GM19397 (cell line): Measurements from ENCODE around the gene MARCKSL1.
"Not testable (repeated sequence)": the region's sequence is repeated elsewhere in the genome, so short reads cannot be mapped to it uniquely, and the experiment has no call there.

Experiments
- ATAC-seq: cut with Tn5 transposase; IDR thresholded peaks from one replicate; pipeline ENCODE4 v1.9.1; 2021; ENCODE audit warnings: mild to moderate bottlenecking, moderate library complexity; ENCODE audit not compliant: unreplicated experiment

Gene MARCKSL1

GRCh38 chr1:32334274-32334861, 1.7 kb downstream of the MARCKSL1 start:
- ATAC-seq: no peak

- ATAC-seq: no peak
These were observed 2.6 kb downstream of the MARCKSL1 start for GRCh38 chr1:32333251-32333963.

GRCh38 chr1:32332290-32333079, 3.5 kb downstream of the MARCKSL1 start:
- ATAC-seq: no peak

DNA sequence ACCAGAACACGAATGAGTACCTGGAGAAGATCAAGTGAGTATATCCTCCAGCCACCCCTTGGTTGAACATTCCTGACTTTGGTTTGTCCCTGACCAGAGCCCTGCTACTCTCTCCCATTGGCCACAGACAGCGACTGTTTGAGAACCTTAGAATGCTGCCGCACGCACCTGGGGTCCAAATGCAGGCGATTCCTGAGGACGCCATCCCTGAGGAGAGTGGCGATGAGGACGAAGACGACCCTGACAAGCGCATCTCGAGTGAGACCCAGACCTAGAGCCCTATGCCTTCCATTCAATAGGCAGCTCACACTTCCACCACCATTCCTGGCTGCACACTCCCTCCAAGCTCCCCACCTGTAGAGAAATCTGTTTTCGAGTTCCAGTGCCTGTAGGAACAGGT, 4.5 kb downstream of the MARCKSL1 start:
- no peak for ATAC-seq

DNA sequence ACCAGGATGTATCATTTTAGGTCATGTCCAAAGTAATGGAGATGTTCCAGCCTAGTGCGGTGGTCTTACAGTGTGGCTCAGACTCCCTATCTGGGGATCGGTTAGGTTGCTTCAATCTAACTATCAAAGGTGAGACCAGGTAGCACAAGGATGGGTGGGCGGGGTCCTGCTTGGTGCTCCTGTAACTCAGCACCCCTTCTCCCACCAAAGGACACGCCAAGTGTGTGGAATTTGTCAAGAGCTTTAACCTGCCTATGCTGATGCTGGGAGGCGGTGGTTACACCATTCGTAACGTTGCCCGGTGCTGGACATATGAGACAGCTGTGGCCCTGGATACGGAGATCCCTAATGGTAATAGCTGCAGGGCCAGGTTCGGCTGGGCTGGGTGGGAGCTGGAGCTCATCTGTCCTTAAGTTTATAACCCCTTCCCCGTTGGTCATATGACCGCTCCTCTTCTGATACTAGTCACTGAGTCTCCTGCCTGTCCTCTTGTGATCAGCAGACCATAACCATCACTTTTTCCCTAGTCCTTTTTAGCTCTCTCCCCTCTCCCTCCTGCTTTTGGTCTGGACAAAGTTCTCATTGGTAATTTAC, 5.4 kb downstream of the MARCKSL1 start:
- ATAC-seq: no peak

- no peak for ATAC-seq
These were observed 6.0 kb downstream of the MARCKSL1 start for GRCh38 chr1:32329931-32330466.

DNA sequence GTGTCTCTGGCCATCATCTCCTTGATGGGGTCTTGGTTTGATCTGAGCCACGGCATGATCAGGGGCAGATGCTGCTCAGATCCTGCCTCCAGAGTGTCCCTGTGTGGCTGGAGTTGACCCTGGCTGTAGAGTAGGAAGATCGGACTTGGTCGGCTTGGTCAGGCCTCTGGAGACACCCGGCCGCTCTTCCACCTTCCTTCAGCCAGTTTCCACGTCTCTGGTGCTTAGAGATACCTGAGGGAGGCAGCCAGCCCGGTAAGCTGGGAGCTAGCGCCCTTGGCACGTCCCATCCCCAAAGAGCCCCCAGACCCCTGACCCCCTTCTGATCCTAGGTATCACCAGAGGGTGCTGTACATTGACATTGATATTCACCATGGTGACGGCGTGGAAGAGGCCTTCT, 8.8 kb downstream of the MARCKSL1 start:
- no peak for ATAC-seq

- no peak for ATAC-seq
These were observed 14.2 kb downstream of the MARCKSL1 start for GRCh38 chr1:32321712-32322291.

DNA sequence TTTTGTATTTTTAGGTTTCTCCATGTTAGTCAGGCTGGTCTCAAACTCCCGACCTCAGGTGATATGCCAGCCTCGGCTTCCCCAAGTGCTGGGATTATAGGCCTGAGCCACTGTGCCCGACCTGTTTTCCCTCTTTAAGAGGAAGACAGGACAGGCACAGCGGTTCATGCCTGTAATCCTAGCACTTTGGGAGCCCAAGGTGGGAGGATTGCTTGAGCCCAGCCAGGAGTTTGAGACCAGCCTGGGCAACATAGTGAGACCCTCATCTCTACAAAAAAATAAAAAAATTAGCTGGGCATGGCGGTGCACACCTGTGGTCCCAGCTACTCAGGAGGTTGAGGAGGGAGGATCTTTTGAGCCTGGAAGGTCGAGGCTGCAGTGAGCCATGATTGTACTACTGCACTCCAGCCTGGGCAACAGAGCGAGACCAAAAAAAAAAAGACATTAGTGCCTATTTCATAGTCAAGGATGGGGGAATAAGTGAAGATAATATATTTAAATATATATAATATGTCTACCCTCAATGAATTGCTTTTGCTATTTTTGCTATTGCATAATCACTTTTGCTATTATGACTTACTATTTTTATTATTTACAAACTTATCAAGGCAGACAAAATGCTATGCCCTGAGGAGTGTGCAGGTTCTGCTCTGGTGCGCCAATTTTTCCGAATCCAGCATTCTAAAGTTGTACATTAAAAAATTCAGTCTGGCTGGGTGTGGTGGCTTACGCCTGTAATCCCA, 17.7 kb downstream of the MARCKSL1 start:
- ATAC-seq: no peak

GRCh38 chr1:32316903-32317277, 19.1 kb downstream of the MARCKSL1 start:
- ATAC-seq: peak; percentile 30

DNA sequence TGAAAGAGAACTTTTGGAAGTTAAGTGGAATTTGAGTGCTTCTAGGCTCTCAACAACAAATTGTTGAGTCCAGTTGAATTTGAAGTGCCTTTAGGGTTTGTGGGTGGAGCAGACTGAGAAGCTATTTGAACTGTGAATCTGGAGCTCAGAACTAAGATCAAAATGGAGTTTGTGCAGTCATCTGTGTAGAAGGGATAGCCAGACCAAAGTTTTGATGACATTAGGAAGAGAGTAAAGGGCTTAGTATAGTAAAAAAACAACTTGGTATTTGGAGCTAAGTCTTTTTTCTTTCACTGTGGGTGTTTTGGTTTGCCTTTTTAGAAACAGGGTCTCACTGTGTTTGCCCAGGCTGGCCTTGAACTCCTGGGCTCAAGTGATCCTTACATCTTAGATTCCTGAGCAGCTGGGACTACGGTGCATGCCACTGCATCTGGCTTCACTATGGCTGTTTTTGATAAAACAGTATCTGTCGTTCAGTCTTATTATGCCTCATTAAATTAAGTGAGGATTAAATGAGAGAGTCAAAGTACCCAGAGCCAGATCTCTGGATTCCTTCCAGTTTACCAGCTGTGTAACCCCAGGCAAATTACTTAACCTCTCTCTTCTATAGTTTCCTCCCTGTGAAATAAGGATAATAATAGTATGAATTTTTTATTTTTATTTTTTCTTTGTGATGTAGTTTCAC, 24.2 kb downstream of the MARCKSL1 start:
- no peak for ATAC-seq

DNA sequence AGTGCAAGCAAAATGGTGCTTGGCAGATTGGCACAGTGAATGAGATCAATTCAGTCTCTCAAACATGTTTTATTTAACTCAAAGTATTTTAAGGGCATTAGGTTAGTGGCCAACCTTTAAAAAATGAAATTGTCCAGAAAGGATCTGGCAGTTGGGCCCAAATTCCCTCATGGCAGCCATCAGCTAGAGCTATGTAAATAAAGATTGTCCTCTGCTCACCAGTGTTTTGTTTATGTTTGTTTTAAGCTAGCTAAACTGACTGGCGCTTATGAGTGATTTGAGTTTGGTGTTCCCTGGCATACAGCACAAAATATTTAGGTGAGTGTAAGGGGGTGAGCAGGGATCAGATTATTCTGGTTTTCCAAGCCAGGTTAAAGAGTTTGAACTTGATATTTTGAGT, 26.1 kb downstream of the MARCKSL1 start:
- ATAC-seq: no peak

DNA sequence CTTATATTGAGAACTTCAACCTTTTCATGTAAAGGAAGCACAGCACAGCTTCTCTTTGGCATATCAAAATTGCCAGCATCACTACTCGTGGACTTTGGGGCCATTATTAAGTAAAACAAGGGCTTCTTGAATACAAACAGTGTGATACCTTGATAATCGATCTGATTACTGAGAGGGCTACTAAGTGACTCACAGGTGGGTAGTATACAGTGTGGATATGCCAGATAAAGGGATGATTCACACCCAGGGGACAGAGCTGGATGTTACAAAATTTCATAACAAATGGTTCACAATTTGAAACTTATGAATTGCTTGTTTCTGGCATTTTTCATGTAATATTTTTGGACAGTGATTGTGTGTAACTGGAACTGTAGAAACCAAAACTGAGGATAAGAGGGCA, 28.7 kb downstream of the MARCKSL1 start:
- no peak for ATAC-seq

DNA sequence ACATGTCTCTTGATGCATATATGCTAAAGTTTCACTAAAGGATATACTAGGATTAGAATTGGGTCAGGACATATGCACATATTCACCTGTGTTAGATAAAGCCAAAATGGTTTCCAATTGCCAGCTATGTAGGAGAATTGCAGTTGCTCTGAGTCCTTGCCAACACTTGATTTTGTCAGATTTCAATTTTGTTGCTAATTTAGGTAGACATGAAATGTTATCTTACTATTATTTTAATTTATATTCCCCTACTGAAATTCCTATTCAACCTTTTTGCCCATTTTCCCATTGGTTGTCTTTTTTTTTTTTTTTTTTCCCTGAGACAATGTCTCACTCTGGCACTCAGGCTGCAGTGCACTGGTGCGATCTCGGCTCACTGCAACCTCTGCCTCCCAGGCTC, 30.7 kb downstream of the MARCKSL1 start:
- ATAC-seq: no peak

- no peak for ATAC-seq
These were observed 31.9 kb downstream of the MARCKSL1 start for GRCh38 chr1:32303997-32304622.

DNA sequence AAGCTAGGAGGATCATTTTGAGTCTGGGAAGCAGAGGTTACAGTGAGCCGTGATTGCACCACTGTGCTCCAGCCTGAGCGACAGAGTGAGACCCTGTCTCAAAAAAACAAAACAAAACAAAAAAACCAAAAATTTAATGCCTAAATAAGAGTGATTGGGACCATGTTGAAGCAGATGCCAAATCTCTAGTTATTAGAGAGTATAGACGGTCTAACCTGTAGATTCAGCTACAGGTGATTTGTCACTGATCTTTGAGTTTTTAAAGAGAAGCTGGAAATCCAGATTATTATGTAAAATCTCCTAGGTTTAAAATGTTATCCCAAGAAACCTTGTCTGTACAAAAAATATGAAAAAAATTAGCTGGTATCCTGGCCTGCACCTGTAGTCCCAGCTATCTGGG, 32.7 kb downstream of the MARCKSL1 start:
- ATAC-seq: no peak

DNA sequence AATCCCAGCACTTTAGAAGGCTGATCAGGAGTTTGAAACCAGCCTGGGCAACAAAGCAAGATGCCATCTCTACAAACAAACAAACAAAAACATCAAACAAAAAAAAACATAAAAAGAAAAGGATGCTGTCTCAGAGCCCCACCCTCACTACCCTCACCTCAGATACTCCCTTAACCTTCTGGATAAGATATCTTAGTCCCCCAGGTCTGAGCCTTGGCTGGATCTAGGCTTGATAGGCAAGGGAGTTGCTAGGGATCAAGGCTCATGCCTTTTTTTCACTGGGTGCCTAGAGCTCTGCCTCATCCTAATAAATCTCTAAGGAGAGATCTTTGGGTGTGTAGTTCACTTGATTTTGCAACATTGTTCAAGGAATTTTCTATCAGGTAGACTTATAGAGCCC, 36.7 kb downstream of the MARCKSL1 start:
- no peak for ATAC-seq

GRCh38 chr1:32298211-32298610, 37.8 kb downstream of the MARCKSL1 start:
- not testable (repeated sequence) for ATAC-seq
